Peyer's patch (tissue), 4 donors: ENCODE data around the gene BHLHE40. TPM values are rescaled to one million over a fixed set of nuclear protein-coding genes. Genes with fewer than 3 reads are reported as not detected.
"Not testable (repeated sequence)": the region's sequence is repeated elsewhere in the genome, so short reads cannot be mapped to it uniquely, and the experiment has no call there.

ENCODE experiments used
- DNase-seq, 3 donors: peaks; one replicate each; pipeline ENCODE4 v3.0.0-alpha.2; 2017 to 2019
- H3K27ac ChIP-seq, 4 donors: fragments of 200-600 bp; sonication (generic); one replicate each; pipeline ENCODE4 v1.5.1; 2016 to 2019
- H3K27me3 ChIP-seq, 2 donors: fragments of 200-600 bp; sonication (generic); one replicate each; pipeline ENCODE4 v1.5.1; 2019
- H3K36me3 ChIP-seq, 3 donors: fragments of 200-600 bp; sonication (generic); one replicate each; pipeline ENCODE4 v1.5.1; 2016 to 2019
- H3K4me1 ChIP-seq, 4 donors: fragments of 200-600 bp; sonication (generic); one replicate each; pipeline ENCODE4 v1.5.1; 2016 to 2019
- H3K4me3 ChIP-seq, 4 donors: fragments of 200-600 bp; sonication (generic); 1 replicate in 3 of 4; 2 replicates in 1 of 4; pipeline ENCODE4 v1.5.1; 2016 to 2019; ENCODE audit warnings: mild to moderate bottlenecking in 1 of 4
- H3K9me3 ChIP-seq, 4 donors: fragments of 200-600 bp; sonication (generic); one replicate each; pipeline ENCODE4 v1.5.1; 2016 to 2019; ENCODE audit warnings: mild to moderate bottlenecking in 1 of 4
- CTCF ChIP-seq, 6 experiments: fragments of 450-650 bp in 4 of 6; fragments of 200-600 bp in 2 of 6; sonication (generic) in 1 of 6; IDR thresholded peaks; one replicate each; pipeline ENCODE4 v1.5.1; 2017 to 2019; ENCODE audit warnings: antibody characterized with exemption in 6 of 6, mild to moderate bottlenecking in 3 of 6, moderate library complexity in 1 of 6
- POLR2A ChIP-seq, 2 donors: fragments of 450-650 bp; IDR thresholded peaks; one replicate each; pipeline ENCODE4 v1.5.1; 2017; ENCODE audit warnings: antibody characterized with exemption in 2 of 2, mild to moderate bottlenecking in 2 of 2, moderate library complexity in 2 of 2
- total RNA-seq, 4 donors: library from RNA; depleted of rRNA; stranded (reverse); fragments of >200 nt; gene quantifications; one replicate each; pipeline ENCODE4 v1.1.0, GENCODE V29; 2016

The BHLHE40 gene
- total RNA-seq, 4 donors from 2014 or later, result 20.3 to 78.4 (median 44.3) TPM

DNA sequence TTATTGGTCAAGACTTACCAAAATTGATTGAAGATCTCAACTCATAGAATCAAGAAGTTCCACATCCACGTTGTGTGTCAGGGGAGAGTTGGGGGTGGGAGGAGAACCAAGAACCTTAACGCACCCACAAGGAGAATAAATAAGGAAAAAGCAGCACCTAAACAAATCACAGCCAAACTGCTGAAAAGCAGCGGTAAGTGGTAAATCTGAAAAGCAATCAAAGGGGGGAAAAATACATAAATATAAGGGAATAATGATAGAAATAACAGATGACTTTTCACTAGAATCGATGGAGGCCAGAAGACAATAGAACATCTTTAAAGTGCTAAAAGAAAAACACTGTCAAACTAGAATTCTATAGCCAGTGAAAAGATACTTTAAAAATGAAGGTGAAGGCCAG, 20.1 kb upstream of the BHLHE40 start:
- Histone ChIP-seq H3K9me3 (no peaks in the 10 kb centered on the region), H3K27ac (no peak overlapping the region), H3K27me3 (no peaks in the 10 kb centered on the region), H3K4me3 (no peak overlapping the region), H3K36me3 (no peaks in the 10 kb centered on the region), H3K4me1 (no peaks in the 10 kb centered on the region)
- TF ChIP-seq CTCF (IDR thresholded peaks at IDR 0.05) (no peak), POLR2A (IDR thresholded peaks at IDR 0.05) (no peak)
- DNase-seq, result no peak

- H3K36me3 ChIP-seq, H3K27me3 ChIP-seq, DNase-seq, H3K4me1 ChIP-seq, H3K4me3 ChIP-seq, H3K27ac ChIP-seq, H3K9me3 ChIP-seq: not testable (repeated sequence)
Observed at GRCh38 chr3:4961865-4962264, 17.4 kb upstream of the BHLHE40 start.

GRCh38 chr3:4963669-4964570, 15.3 kb upstream of the BHLHE40 start:
- no peak overlapping the region for H3K27ac ChIP-seq
- H3K27me3 ChIP-seq, result no peaks in the 10 kb centered on the region
- no peaks in the 10 kb centered on the region for H3K36me3 ChIP-seq
- H3K9me3 ChIP-seq, result no peaks in the 10 kb centered on the region
- no peak for TF ChIP-seq CTCF (IDR thresholded peaks at IDR 0.05)
- TF ChIP-seq POLR2A (IDR thresholded peaks at IDR 0.05), result no peak
- DNase-seq, result no peak
- no peak overlapping the region for H3K4me3 ChIP-seq
- no peaks in the 10 kb centered on the region for H3K4me1 ChIP-seq

DNA sequence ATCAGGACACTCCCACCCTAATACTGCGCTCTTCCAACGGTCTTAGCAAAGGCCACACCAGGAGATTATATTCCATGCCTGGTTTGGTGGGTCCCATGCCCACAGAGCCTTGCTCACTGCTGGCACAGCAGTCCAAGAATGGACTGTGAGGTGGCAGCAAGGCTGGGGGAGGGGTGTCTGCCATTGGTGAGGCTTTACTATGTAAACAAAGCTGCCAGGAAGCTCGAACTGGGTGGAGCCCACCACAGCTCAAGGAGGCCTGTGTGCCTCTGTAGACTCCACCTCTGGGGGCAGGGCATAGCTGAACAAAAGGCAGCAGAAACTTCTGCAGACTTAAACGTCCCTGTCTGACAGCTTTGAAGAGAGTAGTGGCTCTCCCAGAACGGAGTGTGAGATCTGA, 13.2 kb upstream of the BHLHE40 start:
- not testable (repeated sequence) for H3K4me1 ChIP-seq, H3K36me3 ChIP-seq, H3K9me3 ChIP-seq, H3K27ac ChIP-seq, DNase-seq, H3K4me3 ChIP-seq, H3K27me3 ChIP-seq

DNA sequence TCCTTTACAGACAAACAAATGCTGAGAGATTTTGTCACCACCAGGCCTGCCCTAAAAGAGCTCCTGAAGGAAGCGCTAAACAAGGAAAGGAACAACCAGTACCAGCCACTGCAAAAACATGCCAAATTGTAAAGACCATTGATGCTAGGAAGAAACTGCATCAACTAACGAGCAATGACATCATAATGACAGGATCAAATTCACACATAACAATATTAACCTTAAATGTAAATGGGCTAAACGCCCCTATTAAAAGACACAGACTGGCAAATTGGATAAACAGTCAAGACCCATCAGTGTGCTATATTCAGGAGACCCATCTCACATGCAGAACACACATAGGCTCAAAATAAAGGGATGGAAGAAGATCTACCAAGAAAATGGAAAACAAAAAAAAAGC, 11.6 kb upstream of the BHLHE40 start:
- not testable (repeated sequence) for H3K4me1 ChIP-seq, DNase-seq

DNA sequence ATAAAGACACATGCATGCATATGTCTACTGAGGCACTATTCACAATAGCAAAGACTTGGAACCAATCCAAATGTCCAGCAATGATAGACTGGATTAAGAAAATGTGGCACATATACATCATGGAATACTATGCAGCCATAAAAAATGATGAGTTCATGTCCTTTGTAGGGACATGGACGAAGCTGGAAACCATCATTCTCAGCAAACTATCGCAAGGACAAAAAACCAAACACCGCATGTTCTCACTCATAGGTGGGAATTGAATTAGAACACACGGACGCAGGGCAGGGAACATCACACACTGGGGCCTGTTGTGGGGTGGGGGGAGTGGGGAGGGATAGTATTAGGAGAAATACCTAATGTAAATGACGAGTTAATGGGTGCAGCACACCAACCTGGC, 7.8 kb upstream of the BHLHE40 start:
- not testable (repeated sequence) for H3K4me1 ChIP-seq, H3K36me3 ChIP-seq, H3K27me3 ChIP-seq, H3K27ac ChIP-seq, H3K9me3 ChIP-seq, DNase-seq, H3K4me3 ChIP-seq

More for the DNA sequence above, 11.6 kb upstream of the BHLHE40 start:
- not testable (repeated sequence) for H3K9me3 ChIP-seq, H3K36me3 ChIP-seq, H3K4me3 ChIP-seq, H3K27me3 ChIP-seq, H3K27ac ChIP-seq

DNA sequence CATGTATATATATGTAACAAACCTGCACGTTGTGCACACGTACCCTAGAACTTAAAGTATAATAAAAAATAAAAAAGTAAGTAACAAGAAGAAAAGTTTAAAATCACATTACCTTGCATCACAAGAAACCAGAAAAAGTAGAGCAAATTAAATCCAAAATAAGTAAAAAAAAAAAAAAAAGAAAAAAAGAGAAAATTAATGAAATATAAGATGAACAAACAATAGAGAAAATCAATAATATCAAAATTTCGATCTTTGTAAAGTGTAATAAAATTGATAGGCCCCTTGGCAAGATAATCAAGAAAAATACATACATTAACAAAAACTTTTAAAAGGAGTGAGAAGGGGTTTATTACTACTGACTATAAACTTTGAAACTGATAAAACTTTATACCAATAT, 7.4 kb upstream of the BHLHE40 start:
- no peak for DNase-seq
- Histone ChIP-seq H3K27me3 (no peaks in the 10 kb centered on the region), H3K36me3 (no peaks in the 10 kb centered on the region), H3K4me3 (no peak overlapping the region), H3K27ac (no peak overlapping the region), H3K4me1 (peaks cover 0 to 5% (median 2%) of the 10 kb centered on the region in 4 donors), H3K9me3 (no peaks in the 10 kb centered on the region)
- TF ChIP-seq POLR2A (IDR thresholded peaks at IDR 0.05), result no peak
- no peak for TF ChIP-seq CTCF (IDR thresholded peaks at IDR 0.05)
